ENCODE data around the gene BABAM2.

BABAM2 gene

GRCh38 chr2:28268386-28268785 lies 377.9 kb downstream of the BABAM2 start:
- no peak for DNase-seq

GRCh38 chr2:28269019-28269784 lies 378.7 kb downstream of the BABAM2 start:
- DNase-seq, result no peak

DNA sequence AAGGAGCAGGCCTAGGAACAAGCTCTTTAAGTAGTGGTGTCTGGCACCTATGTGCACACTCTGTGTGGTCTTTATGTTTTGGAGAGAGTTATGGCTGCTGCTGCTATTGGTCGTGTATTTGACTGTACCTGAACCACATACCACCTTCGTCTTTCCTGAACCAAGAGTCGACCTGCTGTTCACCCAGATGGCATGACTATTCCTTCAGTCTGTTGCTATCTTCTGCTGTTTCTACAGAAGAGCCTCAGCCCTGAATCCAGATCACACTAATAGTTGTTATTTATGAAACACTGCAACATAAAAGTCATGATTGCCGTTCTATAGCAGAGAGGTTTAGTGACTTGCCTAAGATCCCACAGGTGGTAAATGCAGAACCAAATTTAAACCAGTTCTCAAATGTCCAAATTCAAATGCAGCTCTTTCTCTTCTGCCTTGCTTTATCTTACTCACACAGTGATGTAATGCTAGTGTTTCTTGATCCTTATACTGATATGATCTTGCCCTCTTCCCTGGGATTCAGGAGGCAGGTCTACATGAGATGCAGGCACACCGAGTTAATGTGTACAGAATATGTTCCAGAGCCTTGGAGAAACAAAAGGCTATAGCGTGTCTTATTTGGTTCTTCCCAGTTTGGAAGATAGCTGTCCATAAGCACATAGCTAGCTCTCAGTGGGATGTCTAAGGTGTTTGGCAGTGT lies 380.1 kb downstream of the BABAM2 start:
- no peak for DNase-seq

GRCh38 chr2:28271231-28271918 lies 380.8 kb downstream of the BABAM2 start:
- DNase-seq, result no peak

DNA sequence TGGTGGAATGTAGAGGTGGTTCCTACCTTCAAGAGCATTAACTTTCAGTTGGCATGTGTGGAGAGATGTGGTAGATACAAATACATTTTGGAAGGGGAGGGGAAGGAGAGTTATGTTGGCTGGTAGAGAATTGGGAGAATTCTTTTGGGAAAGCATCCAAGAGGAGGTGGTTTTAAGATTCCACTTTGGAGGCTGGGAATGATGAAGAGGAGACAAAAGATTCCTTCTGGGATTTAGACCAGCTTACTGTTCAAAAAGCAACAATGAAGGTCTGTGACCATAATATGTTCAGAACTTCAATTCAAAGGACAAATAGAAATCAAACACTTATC lies 381.4 kb downstream of the BABAM2 start:
- DNase-seq, result no peak

GRCh38 chr2:28273751-28274150 lies 383.2 kb downstream of the BABAM2 start:
- no peak for DNase-seq

DNA sequence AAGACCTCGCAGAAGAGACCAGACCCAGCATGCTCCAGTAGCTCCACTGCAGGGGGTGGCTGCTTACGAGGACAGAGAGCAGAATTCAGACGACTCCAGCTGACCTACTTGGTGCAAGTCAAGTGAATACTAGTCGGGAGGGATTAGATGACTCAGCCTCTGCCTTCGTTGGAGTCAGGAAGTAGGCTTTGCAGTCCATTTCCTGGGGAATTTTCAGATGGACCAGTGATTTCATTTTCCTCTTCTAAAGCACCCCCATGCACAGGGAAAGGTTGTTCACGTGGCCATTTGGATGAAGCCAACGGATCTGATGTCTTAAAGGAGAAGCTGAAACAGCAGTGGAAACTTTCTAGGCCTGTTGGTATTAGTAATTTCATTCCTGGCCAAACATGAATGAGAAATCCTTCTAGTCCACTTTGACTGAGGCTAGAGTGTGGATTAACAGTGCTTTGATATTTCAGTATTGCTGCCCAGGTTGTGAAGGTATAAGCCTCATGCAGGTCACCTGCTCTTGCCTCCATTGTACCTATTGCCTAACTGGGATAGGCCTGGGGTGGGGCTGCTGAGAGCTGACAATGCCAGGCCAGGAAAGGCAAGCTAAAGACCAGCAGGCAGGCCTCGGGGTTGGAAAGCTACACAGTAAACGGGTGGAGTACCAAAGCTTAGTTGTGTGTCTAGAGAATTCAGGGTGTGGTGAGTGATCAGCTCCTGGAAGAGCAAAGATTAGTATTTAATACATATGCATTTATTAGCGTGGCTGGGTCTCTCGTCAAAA lies 384.6 kb downstream of the BABAM2 start:
- no peak for DNase-seq

- DNase-seq, result no peak
Measured at GRCh38 chr2:28276076-28276618, 385.6 kb downstream of the BABAM2 start.

DNA sequence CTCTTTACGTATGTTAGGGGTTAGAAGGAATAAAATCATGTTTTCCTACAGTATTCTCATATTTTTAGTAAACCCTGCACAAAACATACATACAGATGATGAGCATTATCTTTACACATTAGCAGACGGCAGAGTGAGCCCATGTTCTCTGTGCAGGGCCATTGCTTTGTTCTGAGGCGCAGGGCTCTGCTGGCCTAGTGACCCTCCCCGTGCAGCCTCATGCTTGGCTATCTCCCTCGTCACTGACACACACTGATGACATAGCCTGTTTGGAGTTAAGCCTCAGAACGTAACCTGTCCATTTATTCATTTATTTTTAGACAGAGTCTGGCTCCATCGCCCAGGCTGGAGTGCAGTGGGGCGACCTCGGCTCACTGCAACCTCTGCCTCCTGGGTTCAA lies 386.3 kb downstream of the BABAM2 start:
- no peak for DNase-seq

- no peak for DNase-seq
Measured at GRCh38 chr2:28277466-28277865, 386.9 kb downstream of the BABAM2 start.

DNA sequence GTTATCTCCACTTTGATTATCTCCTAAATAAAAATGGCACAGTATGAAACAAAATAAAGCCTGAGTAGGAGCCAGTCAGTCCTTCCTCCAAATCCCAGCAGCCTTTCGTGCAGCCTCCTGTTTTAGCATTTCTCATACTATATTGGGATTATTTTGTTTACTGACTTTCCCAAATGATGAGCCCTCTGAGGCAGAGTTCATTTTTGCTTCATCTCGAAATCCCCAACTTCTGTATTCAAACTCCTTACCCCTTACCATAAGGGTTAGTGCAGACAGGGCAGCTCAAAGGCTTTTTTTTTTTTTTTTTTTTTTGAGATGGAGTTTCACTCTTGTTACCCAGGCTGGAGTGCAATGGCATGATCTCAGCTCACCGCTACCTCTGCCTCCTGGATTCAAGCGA lies 388.8 kb downstream of the BABAM2 start:
- DNase-seq, result no peak

GRCh38 chr2:28280619-28281018 lies 390.1 kb downstream of the BABAM2 start:
- DNase-seq, result no peak

DNA sequence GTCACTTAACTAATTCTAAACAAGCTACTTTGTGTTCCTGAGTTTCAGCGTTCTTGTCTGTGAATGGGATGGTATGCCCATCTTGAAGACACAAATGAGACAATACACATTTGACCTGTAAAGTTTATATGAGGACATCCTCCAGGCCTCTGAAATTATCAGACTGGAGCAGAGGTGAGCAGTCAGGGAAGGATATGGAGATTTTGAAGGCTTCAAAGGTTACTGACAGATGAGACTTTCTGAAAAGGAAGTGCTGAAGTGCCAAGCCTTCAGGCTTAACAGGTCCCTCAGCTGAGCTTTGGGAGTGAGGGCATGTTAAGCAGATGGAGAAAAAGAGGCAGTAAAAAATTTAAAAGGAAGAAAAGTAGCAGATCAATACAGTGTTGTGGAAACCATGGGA lies 391.2 kb downstream of the BABAM2 start:
- no peak for DNase-seq

GRCh38 chr2:28282248-28282647 lies 391.7 kb downstream of the BABAM2 start:
- DNase-seq, result no peak

GRCh38 chr2:28282861-28283646 lies 392.5 kb downstream of the BABAM2 start:
- DNase-seq, result no peak

GRCh38 chr2:28283861-28284260 lies 393.3 kb downstream of the BABAM2 start:
- no peak for DNase-seq

- DNase-seq, result no peak
Measured at GRCh38 chr2:28286678-28287077, 396.1 kb downstream of the BABAM2 start.

DNA sequence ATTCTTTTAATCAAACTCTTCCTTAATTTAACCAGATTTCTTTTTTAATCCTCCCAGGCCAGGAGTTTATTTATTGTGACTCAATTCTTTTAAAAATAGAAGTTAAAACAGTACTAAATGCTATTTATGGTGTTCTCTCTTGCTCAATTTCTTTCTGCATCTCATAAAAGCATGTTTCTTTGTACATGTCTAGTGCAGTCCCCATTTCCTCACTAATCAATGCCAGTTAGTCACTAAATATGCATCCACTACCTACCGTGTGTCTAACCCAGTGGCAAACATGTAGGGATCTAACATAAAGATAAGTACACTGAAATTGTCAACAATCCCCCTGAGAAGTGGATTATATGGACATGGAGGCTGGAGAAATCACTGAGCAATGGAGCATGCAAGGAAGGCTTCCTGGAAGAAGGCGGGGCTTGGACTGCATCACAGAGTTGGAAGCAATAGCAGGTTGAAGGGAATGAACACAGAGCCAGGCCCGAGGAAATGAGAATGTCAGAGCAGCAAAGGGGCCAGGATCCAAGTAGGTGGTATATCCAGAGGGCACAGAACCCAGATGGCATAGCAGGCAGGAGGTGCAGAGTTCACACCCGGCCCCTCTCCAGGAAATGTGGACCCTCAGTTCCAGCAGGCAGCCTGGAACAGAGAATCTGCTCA lies 396.9 kb downstream of the BABAM2 start:
- DNase-seq, result no peak

DNA sequence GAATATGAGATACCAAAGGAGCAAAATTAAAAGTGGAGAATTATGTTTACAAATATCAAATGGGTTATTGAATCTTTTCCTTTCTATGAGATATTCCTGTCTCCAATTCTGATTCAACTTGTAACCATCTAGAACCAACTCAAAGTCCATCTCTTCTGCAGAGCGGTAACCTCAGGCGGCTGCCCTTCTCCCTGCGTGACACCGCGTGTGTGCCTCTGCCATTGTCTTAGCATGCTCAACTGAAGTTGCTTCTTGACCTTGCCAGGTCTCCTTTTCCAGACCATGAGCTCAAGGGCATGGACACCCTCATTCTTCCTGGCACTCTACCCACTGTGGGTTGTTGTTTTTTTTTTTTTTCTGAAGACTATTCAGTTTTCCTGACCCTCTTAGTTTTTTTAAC lies 398.1 kb downstream of the BABAM2 start:
- DNase-seq, result no peak

DNA sequence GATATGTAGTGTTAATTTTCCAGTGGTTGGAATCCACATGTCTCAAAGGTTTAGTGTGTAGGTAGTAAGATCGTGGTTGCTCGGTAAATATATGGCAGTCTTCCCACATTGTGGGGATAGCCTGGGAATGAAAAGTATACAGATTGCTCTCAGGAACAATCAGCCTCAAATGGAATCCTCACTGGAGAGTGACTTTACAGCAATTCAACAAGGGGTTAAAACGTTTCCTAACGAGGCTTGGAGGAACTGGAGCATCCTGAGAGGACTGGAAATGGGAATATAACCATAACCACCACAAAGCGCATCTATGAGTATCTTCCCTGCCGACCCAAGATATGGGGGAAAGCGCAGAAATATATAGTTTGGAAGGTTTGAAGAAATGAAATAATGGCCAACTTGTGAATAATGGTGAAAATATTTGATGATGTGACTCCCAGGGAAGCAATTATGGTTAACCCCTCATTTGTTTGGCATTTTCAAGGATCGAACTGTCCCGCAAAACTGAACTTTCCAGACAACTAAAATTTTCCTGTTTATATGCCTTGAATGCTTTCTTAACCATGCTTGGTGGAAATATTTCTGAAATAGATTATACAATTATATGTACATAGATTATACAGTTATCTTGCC lies 401.4 kb downstream of the BABAM2 start:
- DNase-seq, result no peak

DNA sequence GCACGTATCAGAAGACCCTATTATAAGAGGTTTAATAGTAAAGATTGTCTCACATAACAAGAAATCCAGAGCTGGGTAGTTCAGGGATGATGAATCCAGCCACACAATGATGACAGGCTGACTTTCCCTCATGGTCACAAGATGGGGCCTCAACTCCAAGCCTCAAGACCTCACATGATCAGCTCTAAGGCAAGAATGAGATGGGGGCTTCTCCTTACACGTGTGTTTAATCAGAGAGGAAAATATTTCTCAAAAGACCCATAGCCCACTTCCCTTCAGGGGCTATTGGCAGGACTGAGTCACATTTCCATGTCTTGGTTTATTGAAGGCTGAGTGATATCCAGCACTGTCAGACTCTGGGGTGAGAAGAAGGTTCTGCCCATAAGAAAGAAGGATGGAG lies 402.0 kb downstream of the BABAM2 start:
- no peak for DNase-seq

All from AML-193 (cell line).